Neural progenitor cell (in vitro differentiated cells): ENCODE data around the gene IFITM10. TPM values are rescaled to one million over a fixed set of nuclear protein-coding genes. Genes with fewer than 3 reads are reported as not detected.

Source experiments
- DNase-seq: peaks from one replicate; pipeline ENCODE4 v3.0.0-alpha.2; 2016; ENCODE audit warnings: low spot score
- H2AFZ ChIP-seq: fragments of 200-600 bp; sonication (generic); replicated peaks from 2 replicates; pipeline ENCODE4 v1.6.1; 2016; ENCODE audit warnings: antibody characterized with exemption
- H3F3A ChIP-seq: fragments of 200-600 bp; sonication (generic); 2 replicates; pipeline ENCODE4 v1.6.1; 2016; ENCODE audit warnings: antibody characterized with exemption, low read depth
- H3K27ac ChIP-seq: fragments of 200-600 bp; sonication (generic); 2 replicates; pipeline ENCODE4 v1.5.1; 2016; ENCODE audit warnings: mild to moderate bottlenecking
- H3K27me3 ChIP-seq: fragments of 200-600 bp; sonication (generic); 2 replicates; pipeline ENCODE4 v1.6.1; 2016; ENCODE audit warnings: mild to moderate bottlenecking, moderate library complexity
- H3K36me3 ChIP-seq: fragments of 200-600 bp; sonication (generic); 2 replicates; pipeline ENCODE4 v1.5.1; 2016
- H3K4me1 ChIP-seq: fragments of 200-600 bp; sonication (generic); 2 replicates; pipeline ENCODE4 v1.6.1; 2016; ENCODE audit warnings: mixed run types
- H3K4me2 ChIP-seq: fragments of 200-600 bp; sonication (generic); 2 replicates; pipeline ENCODE4 v1.6.1; 2016
- H3K4me3 ChIP-seq: fragments of 200-600 bp; sonication (generic); 2 replicates; pipeline ENCODE4 v1.5.1; 2016
- H3K79me2 ChIP-seq: fragments of 200-600 bp; sonication (generic); 2 replicates; pipeline ENCODE4 v1.6.1; 2016; ENCODE audit warnings: low read depth
- H3K9ac ChIP-seq: fragments of 200-600 bp; sonication (generic); 2 replicates; pipeline ENCODE4 v1.6.1; 2016
- H3K9me3 ChIP-seq: fragments of 200-600 bp; sonication (generic); 2 replicates; pipeline ENCODE4 v1.5.1; 2016; ENCODE audit warnings: low read depth
- H4K20me1 ChIP-seq: fragments of 200-600 bp; sonication (generic); 2 replicates; pipeline ENCODE4 v1.6.1; 2016; ENCODE audit warnings: low read depth
- H3K27ac Mint-ChIP-seq: 3 replicates; pipeline ENCODE4 v1.8.0; 2021; ENCODE audit warnings: mixed read lengths
- H3K27me3 Mint-ChIP-seq: 2 replicates; pipeline ENCODE4 v1.8.0; 2022; ENCODE audit warnings: low read depth, mild to moderate bottlenecking, inconsistent platforms, moderate library complexity, mixed read lengths; ENCODE audit not compliant: insufficient read depth
- H3K36me3 Mint-ChIP-seq: 3 replicates; pipeline ENCODE4 v1.8.0; 2021; ENCODE audit warnings: mixed read lengths
- H3K4me1 Mint-ChIP-seq: 3 replicates; pipeline ENCODE4 v1.8.0; 2021; ENCODE audit warnings: mixed read lengths
- H3K4me3 Mint-ChIP-seq: 3 replicates; pipeline ENCODE4 v1.8.0; 2021; ENCODE audit warnings: mild to moderate bottlenecking, moderate library complexity, mixed read lengths
- H3K9me3 Mint-ChIP-seq: 3 replicates; pipeline ENCODE4 v1.8.0; 2020; ENCODE audit warnings: mixed read lengths
- CTCF ChIP-seq: fragments of 200-600 bp; sonication (generic); IDR thresholded peaks from 2 replicates; pipeline ENCODE4 v1.5.1; 2017; ENCODE audit warnings: antibody characterized with exemption, mild to moderate bottlenecking
- EZH2 ChIP-seq: fragments of 200-600 bp; sonication (generic); IDR thresholded peaks from 2 replicates; pipeline ENCODE4 v1.6.1; 2017; ENCODE audit warnings: antibody characterized with exemption, mild to moderate bottlenecking, moderate library complexity
- EZH2phosphoT487 ChIP-seq: fragments of 200-600 bp; sonication (generic); IDR thresholded peaks from 2 replicates; pipeline ENCODE4 v1.6.1; 2017; ENCODE audit warnings: antibody characterized with exemption
- total RNA-seq: library from RNA; depleted of rRNA; stranded (reverse); fragments of >200 nt; gene quantifications from 2 replicates; pipeline ENCODE4 v1.2.3, GENCODE V29; 2015; ENCODE audit warnings: low replicate concordance

The IFITM10 gene
- total RNA-seq, 1 donor from 2014 or later: not detected

- Histone ChIP-seq H3K9ac (no peak overlapping the region), H4K20me1 (no peaks in the 10 kb centered on the region), H3K9me3 (no peaks in the 10 kb centered on the region), H3K4me2 (no peak overlapping the region), H3K4me1 (peaks cover 9% of the 10 kb centered on the region), H2AFZ (no peak overlapping the region), H3K27ac (no peak overlapping the region), H3K4me3 (no peak overlapping the region), H3F3A (no peaks in the 10 kb centered on the region), H3K36me3 (no peaks in the 10 kb centered on the region), H3K79me2 (no peaks in the 10 kb centered on the region), H3K27me3 (peaks cover 7% of the 10 kb centered on the region)
- Mint-ChIP-seq H3K27ac (no peak overlapping the region), H3K4me3 (no peak overlapping the region), H3K9me3 (peaks cover 17% of the 10 kb centered on the region), H3K4me1 (peaks cover 25% of the 10 kb centered on the region), H3K36me3 (no peaks in the 10 kb centered on the region), H3K27me3 (peaks cover 4% of the 10 kb centered on the region)
- DNase-seq: no peak
- TF ChIP-seq EZH2 (no peak), EZH2phosphoT487 (no peak), CTCF (no peak)
Observed at GRCh38 chr11:1786466-1786865, 36.1 kb upstream of the IFITM10 start.

- Histone ChIP-seq H3K27ac (no peak overlapping the region), H3K9me3 (no peaks in the 10 kb centered on the region), H3K4me3 (no peak overlapping the region), H4K20me1 (no peaks in the 10 kb centered on the region), H3K27me3 (peaks cover 4% of the 10 kb centered on the region), H3F3A (no peaks in the 10 kb centered on the region), H3K9ac (no peak overlapping the region), H3K4me2 (no peak overlapping the region), H3K79me2 (no peaks in the 10 kb centered on the region), H3K4me1 (peaks cover 9% of the 10 kb centered on the region), H2AFZ (no peak overlapping the region), H3K36me3 (no peaks in the 10 kb centered on the region)
- H3K4me1 Mint-ChIP-seq: peaks cover 29% of the 10 kb centered on the region
- H3K27ac Mint-ChIP-seq: no peak overlapping the region
- peaks cover 17% of the 10 kb centered on the region for H3K9me3 Mint-ChIP-seq
- H3K36me3 Mint-ChIP-seq: no peaks in the 10 kb centered on the region
- H3K27me3 Mint-ChIP-seq: peaks cover 2% of the 10 kb centered on the region
- H3K4me3 Mint-ChIP-seq: no peak overlapping the region
- peak; percentile 51 for DNase-seq
- TF ChIP-seq EZH2 (no peak), CTCF (peak; percentile 7), EZH2phosphoT487 (no peak)
Observed at GRCh38 chr11:1785749-1786413, 35.5 kb upstream of the IFITM10 start.

GRCh38 chr11:1784761-1785650, 34.6 kb upstream of the IFITM10 start:
- peaks cover 2% of the 10 kb centered on the region for H3K27me3 Mint-ChIP-seq
- Histone ChIP-seq H3K4me2 (no peak overlapping the region), H3K27ac (no peak overlapping the region), H3K9me3 (no peaks in the 10 kb centered on the region), H3K4me1 (peaks cover 9% of the 10 kb centered on the region), H3F3A (no peaks in the 10 kb centered on the region), H3K36me3 (no peaks in the 10 kb centered on the region), H3K9ac (no peak overlapping the region), H4K20me1 (no peaks in the 10 kb centered on the region), H2AFZ (no peak overlapping the region), H3K27me3 (no peaks in the 10 kb centered on the region), H3K79me2 (no peaks in the 10 kb centered on the region), H3K4me3 (no peak overlapping the region)
- no peak for DNase-seq
- H3K36me3 Mint-ChIP-seq: no peaks in the 10 kb centered on the region
- peaks cover 13% of the 10 kb centered on the region for H3K9me3 Mint-ChIP-seq
- TF ChIP-seq EZH2 (no peak), EZH2phosphoT487 (no peak), CTCF (no peak)
- no peak overlapping the region for H3K4me3 Mint-ChIP-seq
- H3K4me1 Mint-ChIP-seq: peaks cover 37% of the 10 kb centered on the region
- peak overlapping the region; percentile 87 for H3K27ac Mint-ChIP-seq
